Activated T-cell treated with anti-CD3 and anti-CD28 coated beads, Interleukin-2, amount 50 U/mL, for 72 hours (primary cell): ENCODE measurements around the gene FBXO41. TPM values are rescaled to one million over a fixed set of nuclear protein-coding genes. Genes with fewer than 3 reads are reported as not detected.

Source experiments
- ATAC-seq, 2 donors: fragments of 150-1000 bp; cut with Tn5 transposase; replicated peaks in 1 of 2; 2 replicates each; pipeline ENCODE4 v1.10.0; 2021; ENCODE audit warnings: moderate library complexity in 2 of 2, mild to moderate bottlenecking in 1 of 2
- DNase-seq, 2 donors: peaks; one replicate each; pipeline ENCODE4 v3.0.0; 2021 to 2022; ENCODE audit warnings: mixed read lengths in 1 of 2
- H3K27ac Mint-ChIP-seq: one replicate; pipeline ENCODE4 v1.8.0; 2022; ENCODE audit warnings: mild to moderate bottlenecking, moderate library complexity, mixed read lengths
- H3K27me3 Mint-ChIP-seq: one replicate; pipeline ENCODE4 v1.8.0; 2022; ENCODE audit warnings: low read depth, mixed read lengths
- H3K36me3 Mint-ChIP-seq, 2 donors: one replicate each; pipeline ENCODE4 v1.8.0; 2022; ENCODE audit warnings: mixed read lengths in 2 of 2, mild to moderate bottlenecking in 1 of 2; ENCODE audit not compliant: insufficient read depth in 2 of 2
- H3K4me1 Mint-ChIP-seq: one replicate; pipeline ENCODE4 v1.8.0; 2022; ENCODE audit warnings: low read depth, mixed read lengths
- H3K4me3 Mint-ChIP-seq, 2 donors: one replicate each; pipeline ENCODE4 v1.8.0; 2022; ENCODE audit warnings: mild to moderate bottlenecking in 2 of 2, mixed read lengths in 2 of 2, moderate library complexity in 2 of 2
- H3K9me3 Mint-ChIP-seq, 2 donors: one replicate each; pipeline ENCODE4 v1.8.0; 2022; ENCODE audit warnings: mixed read lengths in 2 of 2
- total RNA-seq, 2 donors: library from RNA; stranded (reverse); gene quantifications; one replicate each; pipeline ENCODE4 v1.2.3, GENCODE V29; 2022

FBXO41 gene
- total RNA-seq, 2 donors from 2014 or later: 19.8 to 22.9 TPM

GRCh38 chr2:73217826-73218225, 66.5 kb downstream of the FBXO41 start:
- Mint-ChIP-seq H3K36me3 (peaks cover 1 to 2% of the 10 kb centered on the region in 2 donors), H3K4me1 (peaks cover 43% of the 10 kb centered on the region), H3K27ac (no peak overlapping the region), H3K27me3 (no peaks in the 10 kb centered on the region), H3K4me3 (no peak overlapping the region), H3K9me3 (no peaks in the 10 kb centered on the region)
- ATAC-seq (no peak), DNase-seq (no peak)

GRCh38 chr2:73217160-73217559, 67.1 kb downstream of the FBXO41 start:
- no peak for DNase-seq
- H3K4me1 Mint-ChIP-seq: peaks cover 44% of the 10 kb centered on the region

GRCh38 chr2:73215254-73215653, 69.0 kb downstream of the FBXO41 start:
- Mint-ChIP-seq H3K36me3 (peaks cover 1 to 2% of the 10 kb centered on the region in 2 donors), H3K27ac (peak overlapping the region; percentile 40), H3K9me3 (no peaks in the 10 kb centered on the region), H3K4me1 (peaks cover 44% of the 10 kb centered on the region), H3K4me3 (peak overlapping the region; percentile 93 to 97), H3K27me3 (no peaks in the 10 kb centered on the region)
- ATAC-seq (no peak), DNase-seq (no peak)

More at GRCh38 chr2:73217160-73217559, 67.1 kb downstream of the FBXO41 start:
- Mint-ChIP-seq H3K36me3 (peaks cover 1 to 2% of the 10 kb centered on the region in 2 donors), H3K27me3 (no peaks in the 10 kb centered on the region), H3K4me3 (no peak overlapping the region), H3K27ac (peak overlapping the region; percentile 61), H3K9me3 (no peaks in the 10 kb centered on the region)
- no peak for ATAC-seq

GRCh38 chr2:73214120-73215035, 69.9 kb downstream of the FBXO41 start, which contains the start of gene SMYD5:
Gene SMYD5, plus strand, starts transcription at chr2:73214245. Its CDS starts 22 bp downstream, at chr2:73214267.
- Mint-ChIP-seq H3K9me3 (no peaks in the 10 kb centered on the region), H3K4me1 (peaks cover 44% of the 10 kb centered on the region), H3K27me3 (no peaks in the 10 kb centered on the region), H3K36me3 (peaks cover 1 to 2% of the 10 kb centered on the region in 2 donors), H3K27ac (peak within 1 kb of the TSS; percentile 46), H3K4me3 (peak within 1 kb of the TSS; percentile 93 to 97)
- ATAC-seq: peak; percentile 93 to 94
- peak; percentile 96 for DNase-seq

- no peak overlapping the region for H3K27ac Mint-ChIP-seq
- H3K36me3 Mint-ChIP-seq: peaks cover 1 to 2% of the 10 kb centered on the region in 2 donors
- H3K9me3 Mint-ChIP-seq: no peaks in the 10 kb centered on the region
- H3K4me3 Mint-ChIP-seq: peak overlapping the region in 1 of 2 donors; percentile 93
- peaks cover 4% of the 10 kb centered on the region for H3K27me3 Mint-ChIP-seq
- peak; percentile 82 to 83 for DNase-seq
- peak; percentile 69 to 75 for ATAC-seq
- peaks cover 40% of the 10 kb centered on the region for H3K4me1 Mint-ChIP-seq
These were observed 71.7 kb downstream of the FBXO41 start for GRCh38 chr2:73212448-73213176.

GRCh38 chr2:73212098-73212447, 72.2 kb downstream of the FBXO41 start:
- H3K9me3 Mint-ChIP-seq: no peaks in the 10 kb centered on the region
- H3K4me1 Mint-ChIP-seq: peaks cover 36% of the 10 kb centered on the region
- no peak overlapping the region for H3K4me3 Mint-ChIP-seq
- no peak for ATAC-seq
- no peak overlapping the region for H3K27ac Mint-ChIP-seq
- H3K27me3 Mint-ChIP-seq: peaks cover 8% of the 10 kb centered on the region
- H3K36me3 Mint-ChIP-seq: peaks cover 1 to 2% of the 10 kb centered on the region in 2 donors
- no peak for DNase-seq

- DNase-seq (no peak), ATAC-seq (no peak)
- H3K4me3 Mint-ChIP-seq: no peak overlapping the region
- no peak overlapping the region for H3K27ac Mint-ChIP-seq
- H3K4me1 Mint-ChIP-seq: peaks cover 27% of the 10 kb centered on the region
- peaks cover 0 to 2% of the 10 kb centered on the region in 2 donors for H3K36me3 Mint-ChIP-seq
- H3K9me3 Mint-ChIP-seq: no peaks in the 10 kb centered on the region
- peaks cover 14% of the 10 kb centered on the region for H3K27me3 Mint-ChIP-seq
These were observed 73.6 kb downstream of the FBXO41 start for GRCh38 chr2:73210696-73211095.

- Mint-ChIP-seq H3K9me3 (no peaks in the 10 kb centered on the region), H3K36me3 (peaks cover 0 to 2% of the 10 kb centered on the region in 2 donors), H3K27me3 (peaks cover 18% of the 10 kb centered on the region), H3K27ac (no peak overlapping the region), H3K4me1 (peaks cover 20% of the 10 kb centered on the region), H3K4me3 (no peak overlapping the region)
- ATAC-seq (no peak), DNase-seq (no peak)
These were observed 74.3 kb downstream of the FBXO41 start for GRCh38 chr2:73210019-73210418.

GRCh38 chr2:73208258-73208657, 76.0 kb downstream of the FBXO41 start:
- H3K36me3 Mint-ChIP-seq: no peaks in the 10 kb centered on the region
- no peak overlapping the region for H3K4me3 Mint-ChIP-seq
- H3K4me1 Mint-ChIP-seq: peaks cover 6% of the 10 kb centered on the region
- no peak for ATAC-seq
- DNase-seq: no peak
- H3K27me3 Mint-ChIP-seq: peaks cover 28% of the 10 kb centered on the region
- no peaks in the 10 kb centered on the region for H3K9me3 Mint-ChIP-seq
- H3K27ac Mint-ChIP-seq: no peak overlapping the region

- H3K27me3 Mint-ChIP-seq: peaks cover 38% of the 10 kb centered on the region
- H3K36me3 Mint-ChIP-seq: peaks cover 0 to 2% of the 10 kb centered on the region in 2 donors
- H3K27ac Mint-ChIP-seq: no peak overlapping the region
- no peaks in the 10 kb centered on the region for H3K9me3 Mint-ChIP-seq
- DNase-seq (no peak), ATAC-seq (no peak)
- no peak overlapping the region for H3K4me3 Mint-ChIP-seq
- H3K4me1 Mint-ChIP-seq: peaks cover under 1% of the 10 kb centered on the region
These were observed 78.7 kb downstream of the FBXO41 start for GRCh38 chr2:73205611-73206010.

Other genes starting within 250 kb of the FBXO41 start
- 10 to 100 TPM in 1 of 2 donors, 1 to 10 TPM in 1; 9.1 to 10.1 TPM for gene SFXN5, start 212.8 kb downstream of the FBXO41 start, total RNA-seq
- 1 to 10 TPM; 6.6 to 9.8 TPM for gene RAB11FIP5, start 171.5 kb downstream of the FBXO41 start, total RNA-seq
- not detected for gene NOTO, start 81.9 kb downstream of the FBXO41 start, total RNA-seq
- gene SMYD5, start 70.2 kb downstream of the FBXO41 start, total RNA-seq: 10 to 100 TPM; 32.5 to 35.4 TPM
- gene PRADC1, start 51.2 kb downstream of the FBXO41 start, total RNA-seq: 10 to 100 TPM; 15.0 to 17.3 TPM
- 100 to 1,000 TPM; 305 to 384 TPM for gene CCT7, start 50.2 kb downstream of the FBXO41 start, total RNA-seq
- gene EGR4, start 9.1 kb upstream of the FBXO41 start, total RNA-seq: 1 to 10 TPM; 1.6 to 2.1 TPM
- 10 to 100 TPM; 13.0 to 16.5 TPM for gene ALMS1, start 101.4 kb upstream of the FBXO41 start, total RNA-seq